Tibial nerve (tissue), 3 donors: ENCODE measurements around the gene ZNF586.

Experiments used
- CTCF ChIP-seq, 5 experiments: fragments of 200-600 bp in 3 of 5; fragments of 450-650 bp in 2 of 5; sonication (generic) in 3 of 5; IDR thresholded peaks; one replicate each; pipeline ENCODE4 v1.5.1; 2016 to 2019; ENCODE audit warnings: antibody characterized with exemption in 5 of 5, mild to moderate bottlenecking in 3 of 5, moderate library complexity in 2 of 5
- POLR2A ChIP-seq, 2 donors: fragments of 450-650 bp; IDR thresholded peaks; one replicate each; pipeline ENCODE4 v1.6.1; 2017; ENCODE audit warnings: antibody characterized with exemption in 2 of 2, mild to moderate bottlenecking in 2 of 2, moderate library complexity in 2 of 2

- TF ChIP-seq CTCF (IDR thresholded peaks at IDR 0.05) (no peak), POLR2A (IDR thresholded peaks at IDR 0.05) (no peak)
Measured at GRCh38 chr19:57779220-57779845, 9.9 kb downstream of the ZNF586 start.
